Upper lobe of right lung (tissue), 1 donor: Measurements from ENCODE around the gene GALNT18. TPM values are rescaled to one million over a fixed set of nuclear protein-coding genes. Genes with fewer than 3 reads are reported as not detected.

ENCODE experiments used
- ATAC-seq: fragments of 200-7000 bp; cut with Tn5 transposase; one replicate; pipeline ENCODE4 v1.9.1; 2020; ENCODE audit warnings: mild to moderate bottlenecking, moderate library complexity
- DNase-seq: peaks from one replicate; pipeline ENCODE4 v3.0.0-alpha.2; 2020
- H3K27ac ChIP-seq: fragments of 200-600 bp; one replicate; pipeline ENCODE4 v1.8.0; 2022
- H3K27me3 ChIP-seq: fragments of 200-600 bp; one replicate; pipeline ENCODE4 v1.8.0; 2022; ENCODE audit warnings: mild to moderate bottlenecking
- H3K36me3 ChIP-seq: fragments of 200-600 bp; one replicate; pipeline ENCODE4 v1.8.0; 2022
- H3K4me1 ChIP-seq: fragments of 200-600 bp; one replicate; pipeline ENCODE4 v1.8.0; 2022
- H3K4me3 ChIP-seq: fragments of 200-600 bp; one replicate; pipeline ENCODE4 v1.8.0; 2022; ENCODE audit warnings: mild to moderate bottlenecking
- H3K9me3 ChIP-seq: fragments of 200-600 bp; one replicate; pipeline ENCODE4 v1.8.0; 2022
- CTCF ChIP-seq: fragments of 200-600 bp; IDR thresholded peaks from one replicate; pipeline ENCODE4 v1.8.0; 2022; ENCODE audit warnings: antibody characterized with exemption
- intact Hi-C: fragments of 100-400 bp; cut with DNase I; formaldehyde crosslinking; loops from one replicate; pipeline ENCODE4 v1.11.0; 2022
- total RNA-seq: library from RNA; stranded (reverse); fragmentation: NEBNext Ultra II Directional; extraction: Animal tissue kit (Norgen Biotek cat#: 25700); gene quantifications from one replicate; pipeline ENCODE4 v1.2.1, GENCODE V29; 2021
- donor health status: DM: no; HTN: yes; CAD: no; lungs with severe emphysema.

Gene GALNT18
- total RNA-seq, 1 donor from 2014 or later = 55.5 TPM

- Histone ChIP-seq H3K4me3 (no peak overlapping the region), H3K4me1 (peaks cover 2% of the 10 kb centered on the region), H3K36me3 (no peaks in the 10 kb centered on the region), H3K27me3 (no peaks in the 10 kb centered on the region), H3K9me3 (no peaks in the 10 kb centered on the region), H3K27ac (no peak overlapping the region)
- TF ChIP-seq CTCF = no peak
- intact Hi-C loops = no loop called here
- no peak for ATAC-seq
- no peak for DNase-seq
Observed at GRCh38 chr11:11464555-11464954, 157.2 kb downstream of the GALNT18 start.

GRCh38 chr11:11463405-11463804 is 158.4 kb downstream of the GALNT18 start:
- no peak for DNase-seq

GRCh38 chr11:11461473-11461872 is 160.3 kb downstream of the GALNT18 start:
- TF ChIP-seq CTCF = no peak
- Histone ChIP-seq H3K27me3 (no peaks in the 10 kb centered on the region), H3K9me3 (no peaks in the 10 kb centered on the region), H3K36me3 (no peaks in the 10 kb centered on the region), H3K4me3 (no peak overlapping the region), H3K4me1 (peaks cover 2% of the 10 kb centered on the region), H3K27ac (no peak overlapping the region)
- intact Hi-C loops = no loop called here
- DNase-seq (no peak), ATAC-seq (no peak)

More at GRCh38 chr11:11463405-11463804, 158.4 kb downstream of the GALNT18 start:
- Histone ChIP-seq H3K36me3 (no peaks in the 10 kb centered on the region), H3K4me3 (no peak overlapping the region), H3K4me1 (peaks cover 2% of the 10 kb centered on the region), H3K9me3 (no peaks in the 10 kb centered on the region), H3K27me3 (no peaks in the 10 kb centered on the region), H3K27ac (no peak overlapping the region)
- TF ChIP-seq CTCF = no peak
- intact Hi-C loops = no loop called here
- peak; percentile 33 for ATAC-seq

GRCh38 chr11:11459578-11459977 is 162.2 kb downstream of the GALNT18 start:
- Histone ChIP-seq H3K27me3 (no peaks in the 10 kb centered on the region), H3K36me3 (no peaks in the 10 kb centered on the region), H3K27ac (no peak overlapping the region), H3K9me3 (no peaks in the 10 kb centered on the region), H3K4me1 (peaks cover 2% of the 10 kb centered on the region), H3K4me3 (no peak overlapping the region)
- TF ChIP-seq CTCF = no peak
- no peak for ATAC-seq
- intact Hi-C loops = no loop called here
- no peak for DNase-seq

GRCh38 chr11:11458485-11458884 is 163.3 kb downstream of the GALNT18 start:
- intact Hi-C loops = no loop called here
- ATAC-seq (no peak), DNase-seq (no peak)
- H3K36me3 ChIP-seq = no peaks in the 10 kb centered on the region
- H3K27me3 ChIP-seq = no peaks in the 10 kb centered on the region
- no peak overlapping the region for H3K27ac ChIP-seq
- peaks cover 2% of the 10 kb centered on the region for H3K4me1 ChIP-seq
- H3K4me3 ChIP-seq = no peak overlapping the region
- TF ChIP-seq CTCF = no peak
- no peaks in the 10 kb centered on the region for H3K9me3 ChIP-seq

GRCh38 chr11:11458001-11458400 is 163.8 kb downstream of the GALNT18 start:
- H3K4me1 ChIP-seq = peaks cover 2% of the 10 kb centered on the region
- no peaks in the 10 kb centered on the region for H3K9me3 ChIP-seq
- H3K27ac ChIP-seq = no peak overlapping the region
- no peak for ATAC-seq
- no peaks in the 10 kb centered on the region for H3K27me3 ChIP-seq
- no peaks in the 10 kb centered on the region for H3K36me3 ChIP-seq
- DNase-seq = no peak
- no peak overlapping the region for H3K4me3 ChIP-seq
- intact Hi-C loops = no loop called here
- no peak for TF ChIP-seq CTCF
